Panc1 (cell line): ENCODE measurements around the gene RABGAP1L. TPM values are rescaled to one million over a fixed set of nuclear protein-coding genes. Genes with fewer than 3 reads are reported as not detected.

Experiments
- ATAC-seq: fragments of 200-7000 bp; cut with Tn5 transposase; 2 replicates; pipeline ENCODE4 v1.9.1; 2020; ENCODE audit warnings: mild to moderate bottlenecking, moderate library complexity
- BruUV-seq: library from RNA; stranded (reverse); fragments of 400-500 nt; replicated peaks from 2 replicates; lab custom pipeline; 2021; lab: Mats Ljungman, UMichigan
- CTCF ChIA-PET: fragments of 300-600 bp; sonication (Branson Sonifier 250); formaldehyde crosslinking; loops from one replicate; lab custom pipeline; 2022; ENCODE audit warnings: antibody characterized with exemption; lab: Charles Lee
- POLR2A ChIA-PET: fragments of 300-600 bp; sonication (Branson Sonifier 250); formaldehyde crosslinking; loops from one replicate; lab custom pipeline; 2022; ENCODE audit warnings: antibody characterized with exemption; lab: Charles Lee
- DNase-seq: peaks from one replicate; pipeline ENCODE4 v3.0.0-alpha.2; 2010; ENCODE audit warnings: low read depth, low spot score
- H3K27ac ChIP-seq: 2 replicates; pipeline ENCODE4 v1.5.1; 2011; ENCODE audit warnings: mild to moderate bottlenecking, low read length, inconsistent platforms
- H3K27me3 ChIP-seq: fragments of 200-500 bp; sonication (Bioruptor generic); 2 replicates; pipeline ENCODE4 v1.6.0; 2014; ENCODE audit warnings: low read length, inconsistent platforms; ENCODE audit not compliant: control insufficient read depth, insufficient read depth
- H3K36me3 ChIP-seq: fragments of 200-500 bp; sonication (Bioruptor generic); 2 replicates; pipeline ENCODE4 v1.5.1; 2014; ENCODE audit warnings: inconsistent platforms, mild to moderate bottlenecking, low read length, moderate library complexity; ENCODE audit not compliant: control insufficient read depth, insufficient read depth
- H3K4me1 ChIP-seq: 2 replicates; pipeline ENCODE4 v1.5.1; 2011; ENCODE audit warnings: inconsistent platforms, mild to moderate bottlenecking, low read length, moderate library complexity; ENCODE audit not compliant: control insufficient read depth, insufficient read depth
- H3K4me3 ChIP-seq, 2 experiments: 2 replicates each; pipeline ENCODE4 v1.5.1; 2011 to 2012; ENCODE audit warnings: low read depth in 2 of 2, low read length in 2 of 2, mild to moderate bottlenecking in 2 of 2, inconsistent platforms in 1 of 2, moderate library complexity in 1 of 2
- H3K9me3 ChIP-seq: fragments of 200-500 bp; sonication (Bioruptor generic); 2 replicates; pipeline ENCODE4 v1.5.1; 2014; ENCODE audit warnings: low read depth, mild to moderate bottlenecking, inconsistent platforms, low read length, moderate library complexity; ENCODE audit not compliant: control insufficient read depth, insufficient read depth
- CTCF ChIP-seq: fragments of 450-650 bp; IDR thresholded peaks from 2 replicates; pipeline ENCODE4 v1.5.1; 2017; ENCODE audit warnings: mild to moderate bottlenecking
- POLR2AphosphoS5 ChIP-seq: IDR thresholded peaks from 2 replicates; pipeline ENCODE4 v1.6.1; 2012; ENCODE audit warnings: mild to moderate bottlenecking, low read depth, low read length, moderate library complexity
- REST ChIP-seq, 2 experiments: IDR thresholded peaks; 2 replicates each; pipeline ENCODE4 v1.6.1; 2011 to 2012; ENCODE audit warnings: low read depth in 2 of 2, control low read depth in 1 of 2, low read length in 1 of 2, mild to moderate bottlenecking in 1 of 2, moderate library complexity in 1 of 2; ENCODE audit not compliant: insufficient read depth in 1 of 2
- SIN3A ChIP-seq: IDR thresholded peaks from 2 replicates; pipeline ENCODE4 v1.6.1; 2012; ENCODE audit warnings: low read depth, mild to moderate bottlenecking, low read length, moderate library complexity, borderline replicate concordance; ENCODE audit not compliant: insufficient read depth
- TCF7L2 ChIP-seq: IDR thresholded peaks from 2 replicates; pipeline ENCODE4 v1.6.1; 2011; ENCODE audit warnings: mild to moderate bottlenecking, low read depth, low read length, inconsistent platforms
- in situ Hi-C: cut with HindIII; loops from 2 replicates; pipeline ENCODE4 v1.10.0; 2016; ENCODE audit warnings: low sequenced_read_pairs, low pct_unique_long_range_greater_than_20kb
- intact Hi-C: fragments of 100-400 bp; cut with micrococcal nuclease; formaldehyde crosslinking; loops from one replicate; pipeline ENCODE4 v1.10.0; 2022; ENCODE audit not compliant: unreplicated experiment
- total RNA-seq: library from RNA; stranded (reverse); gene quantifications from one replicate; pipeline ENCODE4 v1.2.1, GENCODE V29; 2021; ENCODE audit not compliant: unreplicated experiment

The RABGAP1L gene
- total RNA-seq, 1 experiment from 2014 or later: 37.0 TPM

- no peak for TF ChIP-seq TCF7L2
- TF ChIP-seq POLR2AphosphoS5: no peak
- TF ChIP-seq REST (IDR thresholded peaks at IDR 0.05; ENCODE audit: insufficient read depth in 1 of 2, low read depth in 2 of 2, low read length in 1 of 2): no peak
- TF ChIP-seq SIN3A: no peak
- no peak for TF ChIP-seq CTCF
- no peaks in the 10 kb centered on the region for H3K27me3 ChIP-seq
- no peaks in the 10 kb centered on the region for H3K36me3 ChIP-seq
- H3K4me3 ChIP-seq: no peak overlapping the region
- intact Hi-C loops: no loop called here
- no peak overlapping the region for H3K27ac ChIP-seq
- ChIA-PET POLR2A (no interaction called here), CTCF (interaction anchor here (0.7 kb wide), 1 partner anchor 40 kb away, joined by 3 read pairs; no protein-coding TSS in a partner anchor)
- in situ Hi-C loops: no loop called here
- no peak for DNase-seq
- no peaks in the 10 kb centered on the region; the same call in 1 of the 2 replicates for H3K4me1 ChIP-seq
- ATAC-seq: no peak
- H3K9me3 ChIP-seq: no peaks in the 10 kb centered on the region
- BruUV-seq: no TSS peak
These were observed 794.2 kb downstream of the RABGAP1L start for GRCh38 chr1:174953285-174954072.

DNA sequence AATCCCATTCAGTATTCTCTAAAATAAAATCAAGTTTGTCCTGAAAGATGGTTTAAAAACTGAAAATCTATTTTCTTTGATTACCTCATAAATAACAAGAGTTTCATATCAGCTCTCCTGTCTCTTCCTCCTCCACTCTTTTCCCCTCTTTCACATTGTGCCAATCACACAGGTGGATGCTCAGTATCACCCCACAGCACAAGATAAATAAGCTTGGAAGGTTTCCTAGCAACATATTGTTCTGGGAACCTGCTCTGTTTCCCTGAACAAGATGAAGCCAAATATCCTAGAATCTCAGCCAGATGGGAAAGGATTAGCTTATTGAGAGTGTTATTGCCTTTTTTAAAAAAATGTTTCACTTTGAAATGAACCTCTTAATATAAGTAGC, 794.7 kb downstream of the RABGAP1L start:
- H3K27me3 ChIP-seq: no peaks in the 10 kb centered on the region
- H3K4me3 ChIP-seq: no peak overlapping the region
- ChIA-PET POLR2A (no interaction called here), CTCF (interaction anchor here (0.7 kb wide), 1 partner anchor 41 kb away, joined by 3 read pairs; no protein-coding TSS in a partner anchor)
- no peak for DNase-seq
- H3K36me3 ChIP-seq: no peaks in the 10 kb centered on the region
- no peak for ATAC-seq
- TF ChIP-seq REST (IDR thresholded peaks at IDR 0.05; ENCODE audit: insufficient read depth in 1 of 2, low read depth in 2 of 2, low read length in 1 of 2): no peak
- TF ChIP-seq SIN3A: no peak
- TF ChIP-seq CTCF: no peak
- TF ChIP-seq TCF7L2: no peak
- no peak for TF ChIP-seq POLR2AphosphoS5
- no peaks in the 10 kb centered on the region for H3K9me3 ChIP-seq
- in situ Hi-C loops (no loop called here), intact Hi-C loops (no loop called here)
- no TSS peak for BruUV-seq
- H3K27ac ChIP-seq: no peak overlapping the region
- no peaks in the 10 kb centered on the region; the same call in 1 of the 2 replicates for H3K4me1 ChIP-seq
